Measurements from ENCODE around the gene VPS13D. TPM values are rescaled to one million over a fixed set of nuclear protein-coding genes. Genes with fewer than 3 reads are reported as not detected.

Gene VPS13D
- total and polyA plus RNA-seq, 2 of the 4 experiments (the other 2 are of a cell fraction), result 9.0 to 16.3 TPM

DNA sequence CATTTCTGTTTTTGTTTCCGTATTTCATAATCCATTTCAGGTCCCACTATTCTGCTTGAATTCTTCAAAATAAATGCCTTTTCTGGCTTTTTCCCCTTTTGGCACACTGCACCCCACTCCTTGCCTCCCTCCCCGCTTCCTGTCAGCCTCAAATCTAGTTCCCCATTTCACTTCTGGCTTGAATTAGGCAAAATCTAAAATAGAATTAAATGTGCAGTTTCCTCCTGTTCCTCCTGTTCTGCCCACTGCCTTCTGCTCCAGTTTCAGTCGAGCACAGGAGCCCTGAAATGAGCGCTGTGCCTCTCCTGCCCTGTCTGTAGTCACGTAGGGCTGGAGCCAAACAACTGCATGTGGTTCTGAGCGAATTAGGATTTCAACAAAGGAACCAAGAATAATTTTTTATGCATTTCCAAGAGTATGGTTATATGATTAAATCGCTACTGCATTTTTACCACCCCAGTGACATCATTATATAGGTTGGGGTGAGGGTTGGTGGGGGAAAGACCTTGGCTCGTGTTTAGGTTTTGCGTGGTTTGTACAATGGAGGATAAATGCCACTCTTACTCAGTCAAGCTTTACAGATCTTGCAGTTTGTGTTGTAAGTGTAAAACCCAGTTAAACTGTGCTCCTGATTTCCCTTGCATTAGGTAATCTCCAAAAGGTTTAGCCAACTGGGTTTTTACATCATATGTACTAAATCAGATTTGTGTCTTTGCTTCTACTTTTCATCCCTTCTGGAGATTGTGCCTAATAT is 114.9 kb downstream of the VPS13D start:
- no peaks in the 10 kb centered on the region for H4K20me1 ChIP-seq (ENCODE audit: insufficient read depth, low read length)
- no peak overlapping the region for H2AFZ ChIP-seq (replicated peaks; ENCODE audit: low read length, poor library complexity)
- no peak overlapping the region for H4K5ac ChIP-seq (ENCODE audit: low read depth, low read length)
- intact Hi-C loops (cut with micrococcal nuclease) (no loop called here), in situ Hi-C loops (cut with MboI; ENCODE audit: low sequenced_read_pairs) (no loop called here), dilution Hi-C loops (cut with HindIII; ENCODE audit: low sequenced_read_pairs, unreplicated experiment) (no loop called here)
- no peaks in the 10 kb centered on the region for H3K9me3 ChIP-seq (ENCODE audit: control insufficient read depth, insufficient read depth, low read length)
- no peak overlapping the region for H2BK15ac ChIP-seq (ENCODE audit: low read depth, low read length)
- H3K4ac ChIP-seq (ENCODE audit: low read depth, low read length), result no peak overlapping the region
- H3K9ac ChIP-seq (ENCODE audit: low read depth, low read length), result no peak overlapping the region
- ChIA-PET CTCF (interaction anchor here (0.6 to 1.2 kb wide), 3 partner anchors 133 to 315 kb away, joined by 3 to 9 read pairs (median 3); no protein-coding TSS in a partner anchor), POLR2A (ENCODE audit: unreplicated experiment) (no interaction called here)
- H3K56ac ChIP-seq (ENCODE audit: extremely low read depth, insufficient read depth, low read length), result no peak overlapping the region
- WGBS, 2 experiments (ENCODE audit: extremely low coverage in 2 of 2, insufficient read length in 1 of 2), result 56% methylated on average over 3 of the region's 9 CpGs; no CpG with 5 or more reads in 1 of the 2 experiments
- H3K36me3 ChIP-seq (ENCODE audit: control insufficient read depth, insufficient read depth, low read length), result peaks cover 22% of the 10 kb centered on the region
- ATAC-seq (ENCODE audit: low read depth) (no peak), DNase-seq (no peak)
- H3K4me3 ChIP-seq (ENCODE audit: insufficient read depth, low read depth, low read length), result no peak overlapping the region
- H3K14ac ChIP-seq (replicated peaks; ENCODE audit: low read depth, low read length), result no peak overlapping the region
- no peak overlapping the region for H2AK5ac ChIP-seq (ENCODE audit: low read depth, low read length)
- H2BK5ac ChIP-seq (ENCODE audit: low read depth, low read length, poor library complexity, severe bottlenecking), result no peak overlapping the region
- no peak overlapping the region for H4K8ac ChIP-seq (ENCODE audit: low read depth in 2 of 2, low read length in 2 of 2)
- H2BK120ac ChIP-seq (ENCODE audit: low read depth, low read length), result no peak overlapping the region
- no peaks in the 10 kb centered on the region for H3K4me1 ChIP-seq (ENCODE audit: control insufficient read depth, insufficient read depth, low read length)
- no peak overlapping the region for H4K91ac ChIP-seq (ENCODE audit: insufficient read depth, low read depth, low read length)
- H2AK9ac ChIP-seq (replicated peaks; ENCODE audit: low read depth, low read length, poor library complexity), result no peak overlapping the region
- H3K9me1 ChIP-seq (ENCODE audit: insufficient read depth, low read length), result peaks cover 2% of the 10 kb centered on the region; the same call in 1 of the 2 replicates
- no peaks in the 10 kb centered on the region for H3K27me3 ChIP-seq (ENCODE audit: control insufficient read depth, insufficient read depth, low read length)
- no peak overlapping the region for H3K27ac ChIP-seq (ENCODE audit: insufficient read depth, low read length)
- no peak for TF ChIP-seq RFX5 (IDR thresholded peaks at IDR 0.05; ENCODE audit: low read depth, low read length)
- H3K4me2 ChIP-seq (ENCODE audit: low read depth, low read length), result no peak overlapping the region
- H3K18ac ChIP-seq (ENCODE audit: low read depth, low read length), result no peak overlapping the region
- no peak overlapping the region for H3K23ac ChIP-seq (ENCODE audit: low read depth, low read length)
- BruUV-seq (replicated peaks), result no TSS peak
- H2BK20ac ChIP-seq (ENCODE audit: low read depth, low read length), result no peak overlapping the region
- H3K79me1 ChIP-seq (ENCODE audit: low read depth in 1 of 2, low read length in 2 of 2), result no peaks in the 10 kb centered on the region
